Measurements from ENCODE around the gene PDK2. TPM values are rescaled to one million over a fixed set of nuclear protein-coding genes. Genes with fewer than 3 reads are reported as not detected.

The PDK2 gene
- total RNA-seq, 1 donor from 2014 or later = 10.9 TPM

- DNase-seq = peak; percentile 96
- no peaks in the 10 kb centered on the region for H3K9me3 Mint-ChIP-seq
- no peaks in the 10 kb centered on the region for H3K27me3 Mint-ChIP-seq
- intact Hi-C loops (cut with micrococcal nuclease) = loop anchor here (1.0 to 2.0 kb wide), 4 partner anchors 37 to 203 kb away; partner anchors contain the start of gene ITGA3
- peaks cover 22% of the 10 kb centered on the region for H3K4me1 Mint-ChIP-seq
- H3K4me3 Mint-ChIP-seq = peak overlapping the region; percentile 89
- peaks cover 2% of the 10 kb centered on the region for H3K36me3 Mint-ChIP-seq (ENCODE audit: low read depth)
- H3K27ac Mint-ChIP-seq = peak overlapping the region; percentile 93
These were observed 853 bp upstream of the PDK2 start for GRCh38 chr17:50094243-50094752.

GRCh38 chr17:50095626-50096037, 481 bp downstream of the PDK2 start:
- peak overlapping the region; percentile 93 for H3K27ac Mint-ChIP-seq
- peak; percentile 67 for DNase-seq
- intact Hi-C loops (cut with micrococcal nuclease) = loop anchor here (1.0 to 2.0 kb wide), 3 partner anchors 37 to 387 kb away; partner anchors contain the start of gene ITGA3
- peak overlapping the region; percentile 89 for H3K4me3 Mint-ChIP-seq
- H3K27me3 Mint-ChIP-seq = no peaks in the 10 kb centered on the region
- H3K4me1 Mint-ChIP-seq = peaks cover 27% of the 10 kb centered on the region
- no peaks in the 10 kb centered on the region for H3K9me3 Mint-ChIP-seq
- peaks cover 2% of the 10 kb centered on the region for H3K36me3 Mint-ChIP-seq (ENCODE audit: low read depth)

- intact Hi-C loops (cut with micrococcal nuclease) = no loop called here
- Mint-ChIP-seq H3K36me3 (ENCODE audit: low read depth) (peaks cover 2% of the 10 kb centered on the region), H3K27me3 (no peaks in the 10 kb centered on the region), H3K9me3 (no peaks in the 10 kb centered on the region), H3K4me3 (peak overlapping the region; percentile 89), H3K27ac (peak overlapping the region; percentile 93), H3K4me1 (peaks cover 27% of the 10 kb centered on the region)
- peak; percentile 61 for DNase-seq
These were observed 941 bp downstream of the PDK2 start for GRCh38 chr17:50096092-50096491.

- intact Hi-C loops (cut with micrococcal nuclease) = no loop called here
These were observed 1.6 kb downstream of the PDK2 start for GRCh38 chr17:50096758-50097157.

GRCh38 chr17:50097455-50097854, 2.3 kb downstream of the PDK2 start:
- DNase-seq = no peak
- no peaks in the 10 kb centered on the region for H3K27me3 Mint-ChIP-seq
- intact Hi-C loops (cut with micrococcal nuclease) = no loop called here
- no peak overlapping the region for H3K4me3 Mint-ChIP-seq
- H3K27ac Mint-ChIP-seq = no peak overlapping the region
- no peaks in the 10 kb centered on the region for H3K9me3 Mint-ChIP-seq
- peaks cover 2% of the 10 kb centered on the region for H3K36me3 Mint-ChIP-seq (ENCODE audit: low read depth)
- H3K4me1 Mint-ChIP-seq = peaks cover 27% of the 10 kb centered on the region

More at GRCh38 chr17:50096758-50097157, 1.6 kb downstream of the PDK2 start:
- Mint-ChIP-seq H3K27me3 (no peaks in the 10 kb centered on the region), H3K36me3 (ENCODE audit: low read depth) (peaks cover 2% of the 10 kb centered on the region), H3K27ac (no peak overlapping the region), H3K9me3 (no peaks in the 10 kb centered on the region), H3K4me3 (no peak overlapping the region), H3K4me1 (peaks cover 27% of the 10 kb centered on the region)
- no peak for DNase-seq

- intact Hi-C loops (cut with micrococcal nuclease) = no loop called here
- Mint-ChIP-seq H3K4me1 (peaks cover 27% of the 10 kb centered on the region), H3K27me3 (no peaks in the 10 kb centered on the region), H3K36me3 (ENCODE audit: low read depth) (peaks cover 2% of the 10 kb centered on the region), H3K4me3 (no peak overlapping the region), H3K9me3 (no peaks in the 10 kb centered on the region), H3K27ac (no peak overlapping the region)
- DNase-seq = no peak
These were observed 2.8 kb downstream of the PDK2 start for GRCh38 chr17:50097926-50098325.

GRCh38 chr17:50098583-50098982, 3.4 kb downstream of the PDK2 start:
- H3K36me3 Mint-ChIP-seq (ENCODE audit: low read depth) = peaks cover 2% of the 10 kb centered on the region
- no peaks in the 10 kb centered on the region for H3K27me3 Mint-ChIP-seq
- DNase-seq = no peak
- peaks cover 27% of the 10 kb centered on the region for H3K4me1 Mint-ChIP-seq
- H3K9me3 Mint-ChIP-seq = no peaks in the 10 kb centered on the region
- intact Hi-C loops (cut with micrococcal nuclease) = no loop called here
- no peak overlapping the region for H3K4me3 Mint-ChIP-seq
- no peak overlapping the region for H3K27ac Mint-ChIP-seq

- Mint-ChIP-seq H3K4me1 (peaks cover 27% of the 10 kb centered on the region), H3K9me3 (no peaks in the 10 kb centered on the region), H3K36me3 (ENCODE audit: low read depth) (peaks cover 2% of the 10 kb centered on the region), H3K27ac (no peak overlapping the region), H3K27me3 (no peaks in the 10 kb centered on the region), H3K4me3 (no peak overlapping the region)
- intact Hi-C loops (cut with micrococcal nuclease) = no loop called here
- DNase-seq = no peak
These were observed 3.9 kb downstream of the PDK2 start for GRCh38 chr17:50099003-50099402.

- peaks cover 14% of the 10 kb centered on the region for H3K4me1 Mint-ChIP-seq
- intact Hi-C loops (cut with micrococcal nuclease) = no loop called here
- H3K4me3 Mint-ChIP-seq = no peak overlapping the region
- no peak overlapping the region for H3K27ac Mint-ChIP-seq
- no peaks in the 10 kb centered on the region for H3K9me3 Mint-ChIP-seq
- H3K27me3 Mint-ChIP-seq = no peaks in the 10 kb centered on the region
- H3K36me3 Mint-ChIP-seq (ENCODE audit: low read depth) = peaks cover 2% of the 10 kb centered on the region
- no peak for DNase-seq
These were observed 5.3 kb downstream of the PDK2 start for GRCh38 chr17:50100480-50100883.

GRCh38 chr17:50100921-50101345, 5.8 kb downstream of the PDK2 start:
- H3K27ac Mint-ChIP-seq = no peak overlapping the region

GRCh38 chr17:50101346-50102163, 6.4 kb downstream of the PDK2 start:
- H3K9me3 Mint-ChIP-seq = no peaks in the 10 kb centered on the region
- H3K27me3 Mint-ChIP-seq = no peaks in the 10 kb centered on the region

More at GRCh38 chr17:50100921-50101345, 5.8 kb downstream of the PDK2 start:
- no peak overlapping the region for H3K4me3 Mint-ChIP-seq
- intact Hi-C loops (cut with micrococcal nuclease) = no loop called here
- no peaks in the 10 kb centered on the region for H3K9me3 Mint-ChIP-seq
- peaks cover 2% of the 10 kb centered on the region for H3K36me3 Mint-ChIP-seq (ENCODE audit: low read depth)
- no peaks in the 10 kb centered on the region for H3K27me3 Mint-ChIP-seq
- peaks cover 9% of the 10 kb centered on the region for H3K4me1 Mint-ChIP-seq
- no peak for DNase-seq

GRCh38 chr17:50102164-50102991, 7.2 kb downstream of the PDK2 start:
- Mint-ChIP-seq H3K4me3 (no peak overlapping the region), H3K27ac (no peak overlapping the region), H3K27me3 (no peaks in the 10 kb centered on the region), H3K4me1 (peaks cover 5% of the 10 kb centered on the region), H3K9me3 (no peaks in the 10 kb centered on the region), H3K36me3 (ENCODE audit: low read depth) (peaks cover 2% of the 10 kb centered on the region)
- DNase-seq = no peak
- intact Hi-C loops (cut with micrococcal nuclease) = no loop called here

More at GRCh38 chr17:50101346-50102163, 6.4 kb downstream of the PDK2 start:
- no peak overlapping the region for H3K27ac Mint-ChIP-seq
- no peak for DNase-seq
- H3K4me1 Mint-ChIP-seq = peaks cover 5% of the 10 kb centered on the region
- H3K36me3 Mint-ChIP-seq (ENCODE audit: low read depth) = peaks cover 2% of the 10 kb centered on the region
- intact Hi-C loops (cut with micrococcal nuclease) = no loop called here
- H3K4me3 Mint-ChIP-seq = no peak overlapping the region

GRCh38 chr17:50103252-50103651, 8.1 kb downstream of the PDK2 start:
- H3K4me1 Mint-ChIP-seq = peaks cover 5% of the 10 kb centered on the region
- H3K9me3 Mint-ChIP-seq = no peaks in the 10 kb centered on the region
- no peak overlapping the region for H3K27ac Mint-ChIP-seq
- peaks cover 2% of the 10 kb centered on the region for H3K36me3 Mint-ChIP-seq (ENCODE audit: low read depth)
- intact Hi-C loops (cut with micrococcal nuclease) = no loop called here
- H3K27me3 Mint-ChIP-seq = no peaks in the 10 kb centered on the region
- no peak for DNase-seq
- H3K4me3 Mint-ChIP-seq = no peak overlapping the region

GRCh38 chr17:50103941-50104340, 8.8 kb downstream of the PDK2 start:
- Mint-ChIP-seq H3K4me3 (no peak overlapping the region), H3K36me3 (ENCODE audit: low read depth) (peaks cover 1% of the 10 kb centered on the region), H3K9me3 (no peaks in the 10 kb centered on the region), H3K27me3 (no peaks in the 10 kb centered on the region), H3K27ac (no peak overlapping the region), H3K4me1 (peaks cover 5% of the 10 kb centered on the region)
- DNase-seq = no peak
- intact Hi-C loops (cut with micrococcal nuclease) = no loop called here
